HG03064 (cell line): Measurements from ENCODE around the gene FMR1.

ENCODE experiments used
- ATAC-seq: cut with Tn5 transposase; IDR thresholded peaks from one replicate; pipeline ENCODE4 v1.9.1; 2021; ENCODE audit warnings: low read depth; ENCODE audit not compliant: unreplicated experiment

The FMR1 gene

DNA sequence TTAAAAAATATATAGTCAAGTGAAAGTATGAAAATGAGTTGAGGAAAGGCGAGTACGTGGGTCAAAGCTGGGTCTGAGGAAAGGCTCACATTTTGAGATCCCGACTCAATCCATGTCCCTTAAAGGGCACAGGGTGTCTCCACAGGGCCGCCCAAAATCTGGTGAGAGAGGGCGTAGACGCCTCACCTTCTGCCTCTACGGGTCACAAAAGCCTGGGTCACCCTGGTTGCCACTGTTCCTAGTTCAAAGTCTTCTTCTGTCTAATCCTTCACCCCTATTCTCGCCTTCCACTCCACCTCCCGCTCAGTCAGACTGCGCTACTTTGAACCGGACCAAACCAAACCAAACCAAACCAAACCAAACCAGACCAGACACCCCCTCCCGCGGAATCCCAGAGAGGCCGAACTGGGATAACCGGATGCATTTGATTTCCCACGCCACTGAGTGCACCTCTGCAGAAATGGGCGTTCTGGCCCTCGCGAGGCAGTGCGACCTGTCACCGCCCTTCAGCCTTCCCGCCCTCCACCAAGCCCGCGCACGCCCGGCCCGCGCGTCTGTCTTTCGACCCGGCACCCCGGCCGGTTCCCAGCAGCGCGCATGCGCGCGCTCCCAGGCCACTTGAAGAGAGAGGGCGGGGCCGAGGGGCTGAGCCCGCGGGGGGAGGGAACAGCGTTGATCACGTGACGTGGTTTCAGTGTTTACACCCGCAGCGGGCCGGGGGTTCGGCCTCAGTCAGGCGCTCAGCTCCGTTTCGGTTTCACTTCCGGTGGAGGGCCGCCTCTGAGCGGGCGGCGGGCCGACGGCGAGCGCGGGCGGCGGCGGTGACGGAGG lies at the start of gene FMR1:
Gene FMR1 (plus strand): TSS at position 728 of the 831 bp plus-strand sequence. CDS start 261 bp downstream, outside the sequence.
- ATAC-seq, result peak; percentile 82

DNA sequence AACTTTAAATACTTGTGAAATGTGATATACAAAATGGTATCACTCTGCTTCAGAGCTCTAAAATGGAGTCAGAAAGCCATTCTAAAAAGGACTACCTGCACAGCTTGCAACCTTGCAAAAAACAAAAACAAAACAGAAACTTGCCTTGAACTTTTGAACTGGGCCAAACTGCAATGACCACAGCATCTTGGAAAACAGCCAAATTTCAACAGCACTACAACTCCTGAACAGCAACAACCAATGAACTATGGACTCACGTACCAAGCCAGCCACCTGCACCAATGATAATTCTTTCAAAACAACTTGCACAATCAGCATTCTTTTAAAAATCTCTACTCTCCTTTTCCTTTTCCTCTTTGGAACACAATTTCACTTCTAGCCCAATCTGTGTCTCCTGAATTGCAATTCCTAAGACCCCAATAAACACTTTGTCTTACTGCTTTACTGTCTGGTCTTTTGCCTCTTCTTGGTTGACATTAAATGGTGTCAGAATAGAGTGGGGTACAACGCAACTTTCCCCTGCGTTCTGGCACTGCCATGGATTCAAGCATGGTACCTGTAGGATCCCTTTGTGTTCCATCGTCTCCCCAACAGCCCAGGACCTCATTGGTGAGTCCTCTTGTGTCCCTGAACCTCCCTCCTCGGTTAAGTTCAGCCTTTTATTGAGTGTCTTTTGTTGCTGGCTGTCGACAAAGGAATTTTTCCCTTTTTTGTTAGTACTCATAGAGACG lies 35.7 kb upstream of the FMR1 start:
- peak; percentile 93 for ATAC-seq

DNA sequence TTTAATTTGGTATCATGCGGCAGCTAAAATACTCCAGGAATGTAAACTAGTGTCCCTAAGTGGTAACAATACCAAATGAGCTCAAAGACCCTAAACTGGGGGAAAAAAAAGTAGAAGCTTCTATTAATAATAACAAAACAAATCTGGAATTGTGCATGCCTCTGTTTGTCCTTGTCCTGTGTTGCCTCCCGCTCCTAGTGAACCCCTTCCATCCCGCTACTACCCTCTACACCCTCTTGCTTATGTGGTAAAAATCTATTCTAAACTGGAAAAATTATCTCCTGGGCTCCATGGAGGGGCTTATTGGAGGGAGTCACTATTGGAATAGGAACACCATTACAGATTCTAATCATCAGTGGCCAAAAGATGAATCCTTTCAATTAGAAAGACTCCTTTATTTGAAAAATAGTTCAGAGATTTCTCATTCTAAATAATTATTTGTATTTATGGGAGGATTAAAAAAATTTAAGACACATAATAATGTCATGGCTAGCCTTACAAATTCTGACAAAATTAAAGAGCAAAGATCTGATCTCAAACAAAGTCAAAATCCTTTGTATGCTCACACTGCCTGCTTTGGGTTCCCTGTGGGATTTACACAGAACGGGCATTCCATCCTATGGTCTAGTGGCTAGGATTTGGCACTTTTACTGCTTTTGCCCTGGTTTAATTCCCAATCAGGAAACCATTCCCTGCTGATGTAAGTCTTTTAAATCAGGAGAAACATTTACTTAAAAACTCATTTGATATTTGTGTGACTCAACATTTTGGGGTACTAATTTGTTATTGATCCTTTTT lies 34.7 kb upstream of the FMR1 start:
- ATAC-seq, result no peak

DNA sequence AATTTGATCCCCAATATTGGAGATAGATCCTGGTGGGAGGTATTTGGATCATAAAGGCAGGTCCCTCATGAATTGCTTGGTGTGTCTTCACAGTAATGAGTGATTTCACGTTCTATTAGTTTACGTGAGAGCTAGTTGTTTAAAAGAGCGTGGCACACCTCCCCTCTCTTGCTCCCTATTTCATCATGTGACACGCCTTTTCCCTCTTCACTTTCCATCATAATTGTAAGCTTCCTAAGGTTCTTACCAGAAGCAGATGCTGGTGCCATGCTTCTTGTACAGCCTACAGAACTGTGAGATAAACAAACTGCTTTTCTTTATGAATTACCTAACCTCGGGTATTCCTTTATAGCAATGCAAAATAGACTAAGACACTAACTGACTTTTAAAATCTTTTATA lies 34.0 kb upstream of the FMR1 start:
- ATAC-seq, result no peak

DNA sequence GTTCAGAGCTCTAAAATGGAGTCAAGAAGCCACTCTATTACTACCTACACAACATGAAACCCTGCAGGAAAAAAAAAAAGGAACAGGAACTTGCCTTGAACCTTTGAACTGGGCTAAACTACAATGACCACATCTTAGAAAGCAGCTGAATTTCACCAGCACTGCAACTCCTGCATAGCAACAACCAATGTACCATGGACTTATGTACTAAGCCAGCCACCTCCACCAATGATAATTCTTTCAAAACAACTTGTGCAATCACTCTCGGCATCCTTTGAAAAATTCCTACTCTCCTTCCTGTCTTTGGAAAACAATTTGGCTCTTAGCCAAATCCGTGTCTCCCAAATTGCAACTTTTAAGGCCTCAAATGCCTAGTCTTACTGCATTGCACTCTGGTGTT lies 26.8 kb upstream of the FMR1 start:
- ATAC-seq, result no peak

DNA sequence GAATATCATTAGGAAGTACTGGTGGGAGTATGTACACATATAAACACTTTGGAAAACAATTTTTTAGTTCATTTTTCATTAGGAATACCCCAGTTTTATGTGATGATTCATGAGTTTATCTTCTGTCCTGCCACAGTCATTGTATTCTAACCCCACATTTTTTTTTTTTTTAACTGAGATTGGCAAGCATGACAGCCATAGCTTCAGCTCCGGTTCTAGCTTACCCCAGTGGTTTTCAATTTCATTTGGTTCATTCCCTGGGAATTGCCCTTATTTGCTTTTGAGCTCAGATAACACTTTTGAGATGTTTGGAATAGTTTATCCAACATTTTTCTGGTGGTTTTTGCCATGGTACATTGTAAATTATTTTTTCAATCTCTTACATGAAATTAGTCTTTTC lies 21.0 kb upstream of the FMR1 start:
- ATAC-seq, result no peak

DNA sequence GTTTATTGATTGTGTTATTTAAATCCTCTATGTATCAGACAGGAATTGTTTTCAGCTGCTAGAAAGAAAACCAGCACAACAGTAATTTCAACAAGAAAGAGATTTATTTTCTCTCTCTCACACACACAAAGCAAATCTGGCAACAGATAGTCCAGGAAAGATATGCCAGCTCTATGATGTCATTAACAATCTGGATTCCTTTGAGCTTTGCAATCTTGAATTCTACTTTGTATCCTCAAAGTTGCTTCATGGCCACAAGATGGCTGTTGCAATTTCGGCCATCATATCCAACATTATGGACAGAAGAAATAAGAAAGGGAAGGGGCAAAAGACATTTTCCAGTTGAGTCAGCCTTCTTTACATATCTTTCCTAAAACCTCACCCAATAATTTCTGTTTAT lies 19.8 kb upstream of the FMR1 start:
- ATAC-seq, result no peak

DNA sequence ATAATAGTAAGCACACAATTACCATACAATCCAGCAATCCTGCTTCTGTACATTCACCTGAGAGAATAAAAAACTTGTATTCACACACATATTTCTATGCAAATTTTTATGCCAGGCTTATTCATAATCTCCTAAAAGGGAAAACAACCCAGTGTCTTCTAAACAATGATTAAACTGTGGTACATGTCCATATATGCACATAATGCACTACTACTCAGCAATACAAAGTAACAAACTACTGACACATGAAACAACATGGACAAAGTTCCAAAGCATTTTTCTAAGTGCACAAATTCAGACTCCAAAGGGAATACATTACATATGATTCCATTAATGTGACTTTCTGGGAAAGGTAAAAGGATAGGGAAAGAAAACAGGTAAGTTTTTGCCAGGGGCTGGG lies 18.0 kb upstream of the FMR1 start:
- ATAC-seq, result no peak

DNA sequence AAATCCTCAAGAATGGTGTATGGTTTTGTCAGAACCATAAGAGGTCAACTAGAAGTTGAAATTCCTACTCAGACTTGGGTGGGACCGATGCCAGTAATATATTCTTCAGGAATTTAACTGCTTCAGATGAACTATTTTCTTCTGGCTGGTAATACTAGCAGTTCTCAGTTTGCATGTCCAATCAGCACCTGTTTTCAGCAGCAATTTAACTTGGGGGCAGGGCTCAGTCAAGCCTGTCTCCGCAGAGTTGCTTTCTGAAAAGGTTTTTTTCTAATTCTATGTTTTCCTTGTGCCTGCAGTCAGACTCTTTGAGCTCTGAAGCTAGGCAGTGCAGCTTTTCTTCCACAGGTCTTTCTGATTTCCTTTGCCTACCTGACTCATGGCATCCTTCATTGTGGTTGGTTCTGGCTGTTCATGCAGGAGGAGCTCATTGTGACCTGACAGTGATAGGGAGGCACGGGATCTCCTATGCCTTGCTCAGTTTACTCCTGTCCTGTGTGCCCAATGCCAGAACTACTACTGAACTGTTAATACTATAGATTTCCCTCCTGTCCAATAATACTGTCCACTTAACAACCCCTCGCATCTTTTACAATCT lies 17.3 kb upstream of the FMR1 start:
- no peak for ATAC-seq

DNA sequence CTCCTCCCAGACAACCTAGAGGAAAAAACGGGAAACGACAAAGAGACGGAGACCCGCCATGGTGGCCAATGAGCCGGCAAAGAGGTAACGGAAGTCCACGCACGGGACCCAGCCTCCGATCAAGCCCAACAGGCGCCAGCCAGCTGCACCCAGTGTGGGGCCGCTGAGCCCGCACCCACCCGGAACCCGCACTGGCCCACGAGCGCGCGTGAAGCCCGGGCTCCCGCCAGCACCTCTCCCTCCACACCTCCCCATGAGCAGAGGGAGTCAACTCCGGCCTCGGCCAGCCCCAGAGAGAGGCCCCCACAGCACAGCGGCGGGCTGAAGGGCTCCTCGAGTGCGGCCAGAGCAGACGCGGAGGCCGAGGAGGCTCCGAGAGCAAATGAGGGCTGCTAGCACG lies 14.6 kb upstream of the FMR1 start:
- no peak for ATAC-seq

DNA sequence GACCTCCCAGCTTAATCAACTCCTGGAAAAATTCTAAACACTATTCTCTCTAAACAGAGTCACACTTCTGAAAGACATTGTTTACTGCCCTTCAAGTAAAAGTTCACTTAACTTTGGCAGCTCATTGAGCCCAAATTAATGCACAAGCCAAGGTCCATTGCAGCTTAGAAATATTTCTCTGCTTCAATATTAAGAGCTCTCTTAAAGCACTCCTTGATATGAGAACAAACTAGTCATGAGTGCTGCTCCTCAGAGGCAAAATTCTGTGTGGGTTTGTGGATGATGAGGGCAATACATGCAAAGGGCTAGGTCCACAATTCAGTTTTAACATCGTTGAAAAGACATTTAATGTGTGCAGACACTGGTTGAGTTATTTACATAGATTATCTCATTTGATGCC lies 12.8 kb upstream of the FMR1 start:
- no peak for ATAC-seq

DNA sequence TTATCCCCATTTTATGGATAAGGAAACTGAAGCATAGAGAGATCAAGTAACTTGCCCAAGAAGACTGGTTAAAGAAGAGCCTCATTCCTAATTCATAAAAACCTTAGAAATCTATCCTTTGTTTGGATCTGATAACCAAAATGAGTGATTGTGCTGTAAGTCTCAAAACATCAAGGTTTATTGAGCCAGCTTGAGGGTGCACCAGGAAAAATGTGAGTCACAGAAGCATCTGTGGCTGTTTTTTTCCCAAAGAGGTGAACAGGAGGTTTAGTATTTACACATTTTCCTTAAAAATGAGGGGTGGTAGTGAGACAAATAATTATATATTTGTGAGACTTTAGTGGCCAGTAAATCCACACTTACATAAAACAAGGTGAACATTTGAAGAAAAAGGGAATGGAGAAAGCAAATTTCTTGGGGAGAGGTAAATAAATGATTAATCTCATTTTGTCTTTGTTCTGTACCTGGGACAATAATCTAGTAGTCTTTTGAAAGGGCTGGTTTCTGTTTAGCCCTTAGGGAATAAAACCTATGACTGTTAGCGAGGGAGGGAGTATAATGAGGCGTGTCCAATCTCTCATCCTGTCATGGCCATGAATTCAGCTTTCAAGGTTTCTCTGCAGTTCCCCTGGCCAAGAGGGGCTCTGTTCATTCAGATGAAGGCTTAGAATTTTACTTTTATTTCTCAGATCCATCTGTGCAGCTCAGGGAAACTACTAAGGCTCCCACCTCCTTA lies 12.2 kb upstream of the FMR1 start:
- peak; percentile 90 for ATAC-seq

DNA sequence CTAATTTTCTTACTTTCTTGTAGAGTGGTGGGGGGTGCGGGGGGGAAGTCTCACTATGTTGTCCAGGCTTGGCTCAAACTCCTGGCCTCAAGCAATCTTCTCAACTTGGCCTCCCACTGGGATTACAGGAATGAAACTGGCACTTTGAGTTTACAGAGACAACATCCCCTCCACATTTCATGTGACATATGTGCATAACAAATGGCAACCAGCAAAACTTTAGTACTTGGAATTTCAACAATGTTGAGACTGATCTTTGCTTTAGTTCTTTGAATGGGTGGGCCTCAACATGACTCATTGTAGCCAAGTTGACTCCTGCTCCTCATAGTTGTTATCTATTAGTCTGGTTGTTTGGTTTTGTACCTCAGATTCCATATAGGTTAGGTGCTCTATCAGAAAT lies 11.4 kb upstream of the FMR1 start:
- no peak for ATAC-seq

DNA sequence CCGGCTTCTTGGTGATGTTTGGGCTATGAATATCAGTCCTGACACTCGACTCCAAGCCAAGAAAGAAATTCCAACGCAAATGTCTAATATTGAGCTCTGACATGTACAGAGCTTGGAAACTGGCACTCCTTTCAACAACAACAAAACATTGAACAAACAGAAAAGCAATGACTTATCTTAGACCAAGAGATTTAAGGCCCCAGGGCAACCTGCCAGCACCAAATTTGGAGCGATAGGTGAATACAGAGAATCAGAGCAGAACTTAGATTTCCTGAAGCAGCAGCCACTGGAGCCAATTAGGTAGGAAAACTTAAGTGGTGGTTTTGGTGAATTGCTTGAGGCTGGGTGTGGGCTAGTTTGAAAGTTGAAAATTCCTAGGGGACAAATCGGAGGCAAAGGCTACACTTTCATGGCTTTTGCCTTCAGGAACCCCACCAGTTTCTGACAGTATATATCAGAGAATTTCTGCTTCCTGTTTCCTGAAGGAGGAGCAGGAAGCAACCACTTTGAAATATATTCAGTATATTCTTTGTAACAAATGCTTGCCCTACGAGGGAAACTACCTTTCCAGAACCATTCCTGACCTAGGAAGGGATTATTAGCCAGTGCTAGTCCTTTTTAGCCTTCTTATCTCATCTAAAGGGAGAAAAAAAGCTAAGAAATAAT lies 10.1 kb upstream of the FMR1 start:
- no peak for ATAC-seq

DNA sequence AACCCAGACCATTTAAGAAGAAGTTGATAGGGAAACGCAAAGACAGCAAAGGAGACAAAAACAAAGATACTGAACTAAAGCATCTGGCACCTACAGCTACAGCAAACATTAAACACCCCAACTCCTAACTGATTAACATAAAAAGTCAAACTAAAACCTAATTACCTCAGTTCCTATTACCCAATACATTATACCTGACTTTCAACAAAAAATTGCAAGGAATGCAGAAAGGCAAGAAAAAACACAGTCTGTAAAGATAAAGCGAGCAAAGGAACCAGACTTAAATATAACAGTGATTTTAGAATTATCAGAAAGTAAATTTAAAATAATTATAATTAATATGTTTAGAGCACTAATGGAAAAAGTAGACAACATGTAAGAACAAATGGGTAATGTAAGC lies 9.4 kb upstream of the FMR1 start:
- ATAC-seq, result no peak

DNA sequence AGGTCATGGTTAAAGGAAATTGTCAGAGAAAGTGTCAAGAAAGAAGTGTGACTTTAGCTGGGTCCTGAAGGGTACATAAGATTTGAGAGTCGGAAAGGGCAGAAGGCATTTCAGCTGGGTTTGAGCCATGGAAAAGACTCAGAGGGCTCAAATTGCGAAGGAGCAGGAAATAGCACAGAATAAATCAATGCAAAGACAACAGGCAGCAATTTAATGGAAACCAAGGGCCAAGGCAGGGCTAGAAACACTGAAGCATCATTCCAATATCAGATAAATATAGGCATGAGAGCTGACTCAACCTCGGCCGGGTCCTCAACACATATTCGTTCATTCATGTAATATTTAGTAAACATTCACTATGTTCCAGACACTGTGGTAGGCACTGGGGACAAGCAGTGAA lies 3.6 kb upstream of the FMR1 start:
- ATAC-seq, result no peak

DNA sequence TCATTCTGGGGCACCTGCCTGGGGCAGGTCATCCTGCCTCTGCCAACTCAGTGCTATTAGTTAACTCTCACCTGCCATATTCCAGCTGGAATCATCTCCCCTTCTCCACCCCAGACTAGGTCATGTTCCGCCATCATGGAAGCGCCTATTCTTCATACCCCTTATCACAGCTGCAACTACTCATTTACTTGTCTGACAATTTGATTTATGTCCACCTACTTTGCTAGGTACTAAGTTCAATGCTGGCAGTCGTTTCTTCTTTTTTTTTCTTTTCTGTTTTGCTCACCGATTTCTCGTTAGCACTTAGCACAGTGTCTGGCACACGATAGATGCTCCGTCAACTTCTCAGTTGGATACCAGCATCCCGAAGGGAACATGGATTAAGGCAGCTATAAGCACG lies 1.1 kb upstream of the FMR1 start:
- ATAC-seq, result no peak

DNA sequence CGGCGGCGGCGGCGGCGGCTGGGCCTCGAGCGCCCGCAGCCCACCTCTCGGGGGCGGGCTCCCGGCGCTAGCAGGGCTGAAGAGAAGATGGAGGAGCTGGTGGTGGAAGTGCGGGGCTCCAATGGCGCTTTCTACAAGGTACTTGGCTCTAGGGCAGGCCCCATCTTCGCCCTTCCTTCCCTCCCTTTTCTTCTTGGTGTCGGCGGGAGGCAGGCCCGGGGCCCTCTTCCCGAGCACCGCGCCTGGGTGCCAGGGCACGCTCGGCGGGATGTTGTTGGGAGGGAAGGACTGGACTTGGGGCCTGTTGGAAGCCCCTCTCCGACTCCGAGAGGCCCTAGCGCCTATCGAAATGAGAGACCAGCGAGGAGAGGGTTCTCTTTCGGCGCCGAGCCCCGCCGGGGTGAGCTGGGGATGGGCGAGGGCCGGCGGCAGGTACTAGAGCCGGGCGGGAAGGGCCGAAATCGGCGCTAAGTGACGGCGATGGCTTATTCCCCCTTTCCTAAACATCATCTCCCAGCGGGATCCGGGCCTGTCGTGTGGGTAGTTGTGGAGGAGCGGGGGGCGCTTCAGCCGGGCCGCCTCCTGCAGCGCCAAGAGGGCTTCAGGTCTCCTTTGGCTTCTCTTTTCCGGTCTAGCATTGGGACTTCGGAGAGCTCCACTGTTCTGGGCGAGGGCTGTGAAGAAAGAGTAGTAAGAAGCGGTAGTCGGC lies 528 bp downstream of the FMR1 start:
- ATAC-seq, result peak; percentile 33

DNA sequence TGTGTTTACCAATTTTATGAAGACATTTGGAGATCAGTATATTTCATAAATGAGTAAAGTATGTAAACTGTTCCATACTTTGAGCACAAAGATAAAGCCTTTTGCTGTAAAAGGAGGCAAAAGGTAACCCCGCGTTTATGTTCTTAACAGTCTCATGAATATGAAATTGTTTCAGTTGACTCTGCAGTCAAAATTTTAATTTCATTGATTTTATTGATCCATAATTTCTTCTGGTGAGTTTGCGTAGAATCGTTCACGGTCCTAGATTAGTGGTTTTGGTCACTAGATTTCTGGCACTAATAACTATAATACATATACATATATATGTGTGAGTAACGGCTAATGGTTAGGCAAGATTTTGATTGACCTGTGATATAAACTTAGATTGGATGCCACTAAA lies 1.9 kb downstream of the FMR1 start:
- no peak for ATAC-seq
